ENCODE measurements around the gene LAMA3. TPM values are rescaled to one million over a fixed set of nuclear protein-coding genes. Genes with fewer than 3 reads are reported as not detected.
"Not testable (repeated sequence)": the region's sequence is repeated elsewhere in the genome, so short reads cannot be mapped to it uniquely, and the experiment has no call there.

LAMA3 gene
- total RNA-seq, 1 donor from 2014 or later = 126 TPM

- no peak for TF ChIP-seq CTCF (IDR thresholded peaks at IDR 0.05; ENCODE audit: insufficient read depth, low read length, poor library complexity, severe bottlenecking)
- H3K4me3 ChIP-seq (ENCODE audit: low read depth, low read length) = no peak overlapping the region
- no peaks in the 10 kb centered on the region for H3K36me3 ChIP-seq (ENCODE audit: control insufficient read depth, insufficient read depth, low read length)
- H3K27me3 ChIP-seq (ENCODE audit: control insufficient read depth, insufficient read depth, low read length) = no peaks in the 10 kb centered on the region
- DNase-seq (ENCODE audit: low read depth) = no peak
Measured at GRCh38 chr18:23727707-23728493, 38.6 kb downstream of the LAMA3 start.

- Histone ChIP-seq H3K4me3 (ENCODE audit: low read depth, low read length) (no peak overlapping the region), H3K36me3 (ENCODE audit: control insufficient read depth, insufficient read depth, low read length) (no peaks in the 10 kb centered on the region), H3K27me3 (ENCODE audit: control insufficient read depth, insufficient read depth, low read length) (no peaks in the 10 kb centered on the region)
- no peak for DNase-seq (ENCODE audit: low read depth)
- TF ChIP-seq CTCF (IDR thresholded peaks at IDR 0.05; ENCODE audit: insufficient read depth, low read length, poor library complexity, severe bottlenecking) = no peak
Measured at GRCh38 chr18:23730857-23731256, 41.6 kb downstream of the LAMA3 start.

- no peak for DNase-seq (ENCODE audit: low read depth)
- Histone ChIP-seq H3K36me3 (ENCODE audit: control insufficient read depth, insufficient read depth, low read length) (no peaks in the 10 kb centered on the region), H3K4me3 (ENCODE audit: low read depth, low read length) (no peak overlapping the region), H3K27me3 (ENCODE audit: control insufficient read depth, insufficient read depth, low read length) (no peaks in the 10 kb centered on the region)
- no peak for TF ChIP-seq CTCF (IDR thresholded peaks at IDR 0.05; ENCODE audit: insufficient read depth, low read length, poor library complexity, severe bottlenecking)
Measured at GRCh38 chr18:23731861-23732260, 42.6 kb downstream of the LAMA3 start.

- DNase-seq (ENCODE audit: low read depth) = no peak
- Histone ChIP-seq H3K27me3 (ENCODE audit: control insufficient read depth, insufficient read depth, low read length) (no peaks in the 10 kb centered on the region), H3K36me3 (ENCODE audit: control insufficient read depth, insufficient read depth, low read length) (no peaks in the 10 kb centered on the region), H3K4me3 (ENCODE audit: low read depth, low read length) (no peak overlapping the region)
- TF ChIP-seq CTCF (IDR thresholded peaks at IDR 0.05; ENCODE audit: insufficient read depth, low read length, poor library complexity, severe bottlenecking) = no peak
Measured at GRCh38 chr18:23732439-23732838, 43.2 kb downstream of the LAMA3 start.

- H3K36me3 ChIP-seq (ENCODE audit: control insufficient read depth, insufficient read depth, low read length); DNase-seq (ENCODE audit: low read depth); H3K27me3 ChIP-seq (ENCODE audit: control insufficient read depth, insufficient read depth, low read length); H3K4me3 ChIP-seq (ENCODE audit: low read depth, low read length): not testable (repeated sequence)
Measured at GRCh38 chr18:23733265-23733664, 44.0 kb downstream of the LAMA3 start.

GRCh38 chr18:23733895-23734294, 44.6 kb downstream of the LAMA3 start:
- DNase-seq (ENCODE audit: low read depth) = no peak
- H3K36me3 ChIP-seq (ENCODE audit: control insufficient read depth, insufficient read depth, low read length) = no peaks in the 10 kb centered on the region
- TF ChIP-seq CTCF (IDR thresholded peaks at IDR 0.05; ENCODE audit: insufficient read depth, low read length, poor library complexity, severe bottlenecking) = no peak
- H3K4me3 ChIP-seq (ENCODE audit: low read depth, low read length) = no peak overlapping the region
- no peaks in the 10 kb centered on the region for H3K27me3 ChIP-seq (ENCODE audit: control insufficient read depth, insufficient read depth, low read length)

All from kidney epithelial cell (primary cell).